Measurements from ENCODE around the gene PRELID3B.

DNA sequence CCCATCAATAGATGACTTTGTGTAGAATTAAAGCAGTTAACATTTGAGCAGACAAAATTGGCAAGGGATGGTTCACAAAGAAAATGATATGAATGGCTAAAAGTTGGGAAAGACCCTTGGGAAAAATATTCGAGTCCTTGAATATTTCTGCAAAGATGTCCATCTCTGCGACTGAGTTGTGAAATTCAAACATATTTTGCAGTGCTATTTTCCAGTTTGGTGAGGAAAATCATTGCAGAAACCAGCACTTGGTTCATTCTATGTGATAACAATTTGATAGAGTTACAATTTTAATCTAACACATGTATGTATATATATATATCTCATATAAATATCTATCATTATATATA, 6.1 kb upstream of the PRELID3B start:
- TF ChIP-seq, protein P1, sequence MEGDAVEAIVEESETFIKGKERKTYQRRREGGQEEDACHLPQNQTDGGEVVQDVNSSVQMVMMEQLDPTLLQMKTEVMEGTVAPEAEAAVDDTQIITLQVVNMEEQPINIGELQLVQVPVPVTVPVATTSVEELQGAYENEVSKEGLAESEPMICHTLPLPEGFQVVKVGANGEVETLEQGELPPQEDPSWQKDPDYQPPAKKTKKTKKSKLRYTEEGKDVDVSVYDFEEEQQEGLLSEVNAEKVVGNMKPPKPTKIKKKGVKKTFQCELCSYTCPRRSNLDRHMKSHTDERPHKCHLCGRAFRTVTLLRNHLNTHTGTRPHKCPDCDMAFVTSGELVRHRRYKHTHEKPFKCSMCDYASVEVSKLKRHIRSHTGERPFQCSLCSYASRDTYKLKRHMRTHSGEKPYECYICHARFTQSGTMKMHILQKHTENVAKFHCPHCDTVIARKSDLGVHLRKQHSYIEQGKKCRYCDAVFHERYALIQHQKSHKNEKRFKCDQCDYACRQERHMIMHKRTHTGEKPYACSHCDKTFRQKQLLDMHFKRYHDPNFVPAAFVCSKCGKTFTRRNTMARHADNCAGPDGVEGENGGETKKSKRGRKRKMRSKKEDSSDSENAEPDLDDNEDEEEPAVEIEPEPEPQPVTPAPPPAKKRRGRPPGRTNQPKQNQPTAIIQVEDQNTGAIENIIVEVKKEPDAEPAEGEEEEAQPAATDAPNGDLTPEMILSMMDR (IDR thresholded peaks at IDR 0.05; ENCODE audit: insufficient read depth, low read length), result no peak
- TF ChIP-seq, protein P2, sequence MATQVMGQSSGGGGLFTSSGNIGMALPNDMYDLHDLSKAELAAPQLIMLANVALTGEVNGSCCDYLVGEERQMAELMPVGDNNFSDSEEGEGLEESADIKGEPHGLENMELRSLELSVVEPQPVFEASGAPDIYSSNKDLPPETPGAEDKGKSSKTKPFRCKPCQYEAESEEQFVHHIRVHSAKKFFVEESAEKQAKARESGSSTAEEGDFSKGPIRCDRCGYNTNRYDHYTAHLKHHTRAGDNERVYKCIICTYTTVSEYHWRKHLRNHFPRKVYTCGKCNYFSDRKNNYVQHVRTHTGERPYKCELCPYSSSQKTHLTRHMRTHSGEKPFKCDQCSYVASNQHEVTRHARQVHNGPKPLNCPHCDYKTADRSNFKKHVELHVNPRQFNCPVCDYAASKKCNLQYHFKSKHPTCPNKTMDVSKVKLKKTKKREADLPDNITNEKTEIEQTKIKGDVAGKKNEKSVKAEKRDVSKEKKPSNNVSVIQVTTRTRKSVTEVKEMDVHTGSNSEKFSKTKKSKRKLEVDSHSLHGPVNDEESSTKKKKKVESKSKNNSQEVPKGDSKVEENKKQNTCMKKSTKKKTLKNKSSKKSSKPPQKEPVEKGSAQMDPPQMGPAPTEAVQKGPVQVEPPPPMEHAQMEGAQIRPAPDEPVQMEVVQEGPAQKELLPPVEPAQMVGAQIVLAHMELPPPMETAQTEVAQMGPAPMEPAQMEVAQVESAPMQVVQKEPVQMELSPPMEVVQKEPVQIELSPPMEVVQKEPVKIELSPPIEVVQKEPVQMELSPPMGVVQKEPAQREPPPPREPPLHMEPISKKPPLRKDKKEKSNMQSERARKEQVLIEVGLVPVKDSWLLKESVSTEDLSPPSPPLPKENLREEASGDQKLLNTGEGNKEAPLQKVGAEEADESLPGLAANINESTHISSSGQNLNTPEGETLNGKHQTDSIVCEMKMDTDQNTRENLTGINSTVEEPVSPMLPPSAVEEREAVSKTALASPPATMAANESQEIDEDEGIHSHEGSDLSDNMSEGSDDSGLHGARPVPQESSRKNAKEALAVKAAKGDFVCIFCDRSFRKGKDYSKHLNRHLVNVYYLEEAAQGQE (IDR thresholded peaks at IDR 0.05; ENCODE audit: insufficient replicate concordance, low read depth), result no peak
- no peak for TF ChIP-seq POLR2AphosphoS5 (IDR thresholded peaks at IDR 0.05; ENCODE audit: low read depth)
- no peak for TF ChIP-seq GABPA (IDR thresholded peaks at IDR 0.05; ENCODE audit: low read depth)

All from HL-60 (cell line).